Measurements from ENCODE around the gene ZC3H18.
A peak's percentile ranks its signal among the peaks of the same experiment; 100 is the strongest.

Gene ZC3H18

DNA sequence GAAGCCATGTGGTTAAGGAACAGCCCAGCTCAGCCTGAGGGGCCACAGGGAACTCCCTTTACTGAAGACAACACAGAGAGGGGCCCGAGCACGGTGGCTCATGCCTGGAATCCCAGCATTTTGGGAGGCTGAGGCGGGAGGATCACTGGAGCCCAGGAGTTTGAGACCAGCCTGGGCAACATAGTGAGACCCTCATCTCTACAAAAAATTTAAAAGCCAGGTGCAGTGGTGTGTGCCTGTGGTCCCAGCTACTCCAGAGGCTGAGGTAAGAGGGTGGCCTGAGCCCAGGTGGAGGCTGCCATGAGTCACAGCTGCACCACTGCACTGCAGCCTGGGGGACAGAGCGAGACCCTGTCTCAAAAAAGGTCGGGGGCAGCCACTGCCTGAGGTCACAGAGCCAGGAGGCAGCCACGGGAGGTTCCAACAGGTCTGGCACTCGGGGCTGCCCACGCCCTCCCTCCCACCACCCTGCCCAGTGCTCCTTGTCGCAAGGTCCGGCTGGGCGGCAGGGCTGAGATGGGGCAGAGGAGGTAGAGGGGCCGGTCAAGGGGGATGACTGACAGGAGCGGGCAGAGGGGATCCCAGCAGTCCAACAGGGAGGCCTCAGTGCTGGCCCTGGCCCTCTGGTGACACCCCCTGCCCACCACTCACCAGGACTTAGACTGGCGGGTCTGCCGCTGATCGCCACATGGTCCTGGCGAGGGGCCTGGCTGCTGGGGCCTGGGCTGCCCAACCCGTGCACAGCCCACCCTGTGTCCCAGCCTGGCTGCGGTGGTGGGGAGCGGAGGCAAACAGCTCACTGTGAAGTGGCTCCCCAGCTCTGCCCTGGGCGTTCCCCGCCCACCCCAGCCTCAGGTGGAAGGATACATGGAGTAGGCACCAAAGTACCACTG lies 77.2 kb downstream of the ZC3H18 start:
- TF ChIP-seq EZH2 (optimal IDR thresholded peaks at IDR 0.05; ENCODE audit: low read depth, low read length) (no peak), EZH2phosphoT487 (IDR thresholded peaks at IDR 0.05; ENCODE audit: low read length) (no peak)
- TF ChIP-seq, protein P1, sequence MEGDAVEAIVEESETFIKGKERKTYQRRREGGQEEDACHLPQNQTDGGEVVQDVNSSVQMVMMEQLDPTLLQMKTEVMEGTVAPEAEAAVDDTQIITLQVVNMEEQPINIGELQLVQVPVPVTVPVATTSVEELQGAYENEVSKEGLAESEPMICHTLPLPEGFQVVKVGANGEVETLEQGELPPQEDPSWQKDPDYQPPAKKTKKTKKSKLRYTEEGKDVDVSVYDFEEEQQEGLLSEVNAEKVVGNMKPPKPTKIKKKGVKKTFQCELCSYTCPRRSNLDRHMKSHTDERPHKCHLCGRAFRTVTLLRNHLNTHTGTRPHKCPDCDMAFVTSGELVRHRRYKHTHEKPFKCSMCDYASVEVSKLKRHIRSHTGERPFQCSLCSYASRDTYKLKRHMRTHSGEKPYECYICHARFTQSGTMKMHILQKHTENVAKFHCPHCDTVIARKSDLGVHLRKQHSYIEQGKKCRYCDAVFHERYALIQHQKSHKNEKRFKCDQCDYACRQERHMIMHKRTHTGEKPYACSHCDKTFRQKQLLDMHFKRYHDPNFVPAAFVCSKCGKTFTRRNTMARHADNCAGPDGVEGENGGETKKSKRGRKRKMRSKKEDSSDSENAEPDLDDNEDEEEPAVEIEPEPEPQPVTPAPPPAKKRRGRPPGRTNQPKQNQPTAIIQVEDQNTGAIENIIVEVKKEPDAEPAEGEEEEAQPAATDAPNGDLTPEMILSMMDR (IDR thresholded peaks at IDR 0.05; ENCODE audit: low read length): no peak
- Histone ChIP-seq H3K27ac (ENCODE audit: low read length) (no peak overlapping the region), H3K9ac (ENCODE audit: low read length) (no peak overlapping the region), H3K27me3 (replicated peaks; ENCODE audit: insufficient read depth, low read length) (no peaks in the 10 kb centered on the region), H3K4me3 (ENCODE audit: low read length) (no peak overlapping the region), H4K20me1 (ENCODE audit: insufficient read depth, low read length) (no peaks in the 10 kb centered on the region), H2AFZ (ENCODE audit: low read length) (no peak overlapping the region), H3K4me2 (ENCODE audit: low read depth, low read length) (no peak overlapping the region), H3K36me3 (replicated peaks; ENCODE audit: insufficient read depth, low read length) (no peaks in the 10 kb centered on the region), H3F3A (ENCODE audit: insufficient read depth, low read length) (no peaks in the 10 kb centered on the region), H3K79me2 (ENCODE audit: low read length) (peaks cover 24% of the 10 kb centered on the region), H3K4me1 (ENCODE audit: low read length) (peaks cover 11% of the 10 kb centered on the region; the same call in 1 of the 2 replicates), H3K9me2 (replicated peaks; ENCODE audit: insufficient read depth, low read length) (no peaks in the 10 kb centered on the region), H3K9me3 (replicated peaks; ENCODE audit: insufficient read depth, low read length) (no peaks in the 10 kb centered on the region)
- DNase-seq: no peak

DNA sequence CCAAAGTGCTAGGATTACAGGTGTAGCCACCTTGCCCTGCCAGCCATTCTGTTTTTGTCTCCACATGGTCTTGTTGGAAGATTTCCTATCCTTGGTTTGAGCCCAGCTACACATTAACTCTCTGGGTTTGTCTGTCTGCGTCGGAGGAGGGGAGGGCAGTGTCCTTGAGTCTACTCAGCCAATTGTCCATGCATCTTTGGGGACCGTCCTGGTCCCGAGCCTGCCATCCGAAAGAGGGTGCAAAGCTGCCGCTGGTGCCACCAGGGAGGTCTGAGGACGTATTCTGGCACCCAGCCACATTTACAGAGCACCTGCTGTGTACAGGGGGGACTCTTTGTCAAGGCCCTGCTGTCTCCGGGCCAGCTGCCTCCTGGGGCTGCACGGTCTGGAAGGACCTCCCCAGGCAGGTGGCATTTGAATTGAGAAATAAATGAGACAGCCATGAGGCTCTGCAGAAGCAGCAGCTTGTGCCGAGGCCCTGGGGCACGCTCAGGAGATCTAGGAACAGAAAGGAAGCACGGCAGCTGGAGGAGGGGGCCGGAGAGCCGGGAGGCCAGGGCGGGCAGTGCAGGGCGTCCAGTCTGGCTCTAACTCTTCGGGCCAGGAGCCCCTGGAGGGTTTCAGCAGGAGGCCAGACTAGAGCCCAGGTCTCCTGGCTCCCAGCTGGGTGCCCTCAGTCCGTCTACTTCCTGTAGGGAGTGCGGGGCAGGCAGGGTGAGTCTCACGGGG lies 79.2 kb downstream of the ZC3H18 start:
- Histone ChIP-seq H2AFZ (ENCODE audit: low read length) (no peak overlapping the region), H4K20me1 (ENCODE audit: insufficient read depth, low read length) (no peaks in the 10 kb centered on the region), H3K27me3 (replicated peaks; ENCODE audit: insufficient read depth, low read length) (no peaks in the 10 kb centered on the region), H3K4me3 (ENCODE audit: low read length) (peak overlapping the region; percentile 83), H3K9me2 (replicated peaks; ENCODE audit: insufficient read depth, low read length) (no peaks in the 10 kb centered on the region), H3K36me3 (replicated peaks; ENCODE audit: insufficient read depth, low read length) (no peaks in the 10 kb centered on the region), H3K4me1 (ENCODE audit: low read length) (peaks cover 11% of the 10 kb centered on the region; the same call in 1 of the 2 replicates), H3K79me2 (ENCODE audit: low read length) (peaks cover 24% of the 10 kb centered on the region), H3F3A (ENCODE audit: insufficient read depth, low read length) (no peaks in the 10 kb centered on the region), H3K27ac (ENCODE audit: low read length) (no peak overlapping the region; the same call in 1 of the 2 replicates), H3K9ac (ENCODE audit: low read length) (peak overlapping the region; percentile 79; the same call in 1 of the 2 replicates), H3K4me2 (ENCODE audit: low read depth, low read length) (peak overlapping the region; percentile 66), H3K9me3 (replicated peaks; ENCODE audit: insufficient read depth, low read length) (no peaks in the 10 kb centered on the region)
- TF ChIP-seq, protein P1 (IDR thresholded peaks at IDR 0.05; ENCODE audit: low read length): no peak
- no peak for DNase-seq

DNA sequence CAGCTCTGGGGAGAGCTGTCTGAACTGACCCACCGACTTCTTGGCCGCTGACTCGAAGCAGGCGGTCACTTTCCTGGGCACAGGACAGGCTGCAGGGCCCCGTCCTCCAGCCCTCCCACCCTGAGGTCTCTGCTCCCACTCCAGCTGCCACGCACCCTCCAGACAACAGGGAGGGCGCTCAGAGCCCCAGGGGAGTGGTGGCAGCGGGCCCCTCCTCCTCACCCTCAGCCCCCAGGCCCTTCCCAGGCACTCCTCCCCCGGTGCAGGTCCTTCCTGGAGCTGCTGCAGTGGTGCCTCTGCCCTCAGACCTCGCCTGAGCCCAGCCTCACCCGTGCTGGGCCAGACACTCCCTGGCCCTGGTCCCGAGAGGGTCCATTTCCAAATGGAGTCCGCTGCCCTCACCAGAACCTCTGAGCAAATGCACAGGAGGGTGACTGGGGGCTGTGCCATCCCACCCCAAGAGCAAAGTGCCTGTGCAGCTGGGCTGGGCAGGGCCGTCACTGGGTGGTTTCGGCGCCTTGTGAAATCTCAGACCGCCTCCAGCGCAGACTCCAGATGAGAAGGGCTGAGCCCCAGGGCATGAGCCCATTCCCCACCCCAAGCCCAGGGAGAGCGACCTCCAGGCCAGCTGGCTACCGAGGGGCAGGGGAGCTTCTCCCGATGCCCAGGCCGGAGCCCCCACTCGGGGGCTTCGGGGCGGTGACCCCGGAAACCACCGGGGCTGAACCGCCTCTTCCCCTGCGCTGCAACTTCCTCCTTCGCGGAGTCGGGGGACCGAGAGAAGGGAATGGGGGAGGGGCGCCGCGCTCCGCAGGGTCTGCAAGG lies 79.9 kb downstream of the ZC3H18 start:
- Histone ChIP-seq H4K20me1 (ENCODE audit: insufficient read depth, low read length) (no peaks in the 10 kb centered on the region), H3F3A (ENCODE audit: insufficient read depth, low read length) (no peaks in the 10 kb centered on the region), H3K27ac (ENCODE audit: low read length) (peak overlapping the region; percentile 53; the same call in 1 of the 2 replicates), H3K4me3 (ENCODE audit: low read length) (peak overlapping the region; percentile 83), H3K4me1 (ENCODE audit: low read length) (peaks cover 11% of the 10 kb centered on the region; the same call in 1 of the 2 replicates), H3K27me3 (replicated peaks; ENCODE audit: insufficient read depth, low read length) (no peaks in the 10 kb centered on the region), H3K4me2 (ENCODE audit: low read depth, low read length) (peak overlapping the region; percentile 66), H3K9me3 (replicated peaks; ENCODE audit: insufficient read depth, low read length) (no peaks in the 10 kb centered on the region), H3K9ac (ENCODE audit: low read length) (peak overlapping the region; percentile 79), H3K36me3 (replicated peaks; ENCODE audit: insufficient read depth, low read length) (no peaks in the 10 kb centered on the region), H2AFZ (ENCODE audit: low read length) (no peak overlapping the region), H3K9me2 (replicated peaks; ENCODE audit: insufficient read depth, low read length) (no peaks in the 10 kb centered on the region), H3K79me2 (ENCODE audit: low read length) (peaks cover 24% of the 10 kb centered on the region)
- peak; percentile 26 for DNase-seq
- no peak for TF ChIP-seq EZH2phosphoT487 (IDR thresholded peaks at IDR 0.05; ENCODE audit: low read length)
- no peak for TF ChIP-seq EZH2 (optimal IDR thresholded peaks at IDR 0.05; ENCODE audit: low read depth, low read length)
- TF ChIP-seq, protein P1 (IDR thresholded peaks at IDR 0.05; ENCODE audit: low read length): no peak

Measured in MM.1S (cell line).